Retina (tissue), 1 donor: ENCODE data around the gene LGALS9.
"Not testable (repeated sequence)": the region's sequence is repeated elsewhere in the genome, so short reads cannot be mapped to it uniquely, and the experiment has no call there.

Source experiments
- DNase-seq: peaks from one replicate; pipeline ENCODE4 v3.0.0-alpha.2; 2016

LGALS9 gene

DNA sequence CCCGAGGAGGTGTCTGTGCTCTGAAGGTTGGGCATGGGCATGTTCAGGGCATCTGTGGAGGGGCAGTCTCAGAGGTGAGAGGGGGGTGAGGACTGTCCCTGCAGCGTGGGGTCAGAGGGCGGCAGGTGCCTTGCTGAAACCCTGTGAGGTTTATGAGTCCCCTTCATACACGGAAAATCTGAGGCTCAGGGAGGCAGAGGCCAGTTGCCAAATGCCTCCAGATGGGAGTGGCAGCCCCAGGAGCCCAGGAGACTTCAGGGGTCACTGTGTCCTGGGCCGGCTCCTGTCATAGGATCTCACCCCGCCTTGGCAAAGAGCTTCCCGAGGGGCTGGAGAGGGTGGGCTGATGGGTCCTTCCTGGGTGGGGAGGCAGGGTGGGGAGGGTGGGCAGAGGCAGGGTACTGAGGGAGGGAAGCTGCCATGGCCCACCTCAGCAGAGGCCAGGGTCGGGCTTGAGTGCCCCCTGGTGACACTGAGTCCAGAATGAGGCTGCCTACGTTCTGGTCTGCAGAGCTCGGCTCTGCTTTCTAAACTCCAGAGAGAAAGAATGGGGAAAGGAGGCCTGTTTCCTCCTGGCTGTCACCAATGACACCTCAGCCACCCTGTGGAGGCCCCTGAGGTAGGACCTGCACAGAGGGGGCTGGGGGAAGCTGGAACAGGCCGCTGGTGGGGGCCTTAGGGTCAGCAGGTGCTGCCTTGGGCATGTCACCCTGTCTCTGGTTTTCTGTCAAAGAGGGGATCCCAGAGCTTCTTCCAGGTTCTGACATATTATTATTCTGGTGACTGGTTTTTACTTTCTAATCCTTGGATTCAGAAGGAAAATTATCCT lies 1.1 kb downstream of the LGALS9 start:
- DNase-seq: no peak

DNA sequence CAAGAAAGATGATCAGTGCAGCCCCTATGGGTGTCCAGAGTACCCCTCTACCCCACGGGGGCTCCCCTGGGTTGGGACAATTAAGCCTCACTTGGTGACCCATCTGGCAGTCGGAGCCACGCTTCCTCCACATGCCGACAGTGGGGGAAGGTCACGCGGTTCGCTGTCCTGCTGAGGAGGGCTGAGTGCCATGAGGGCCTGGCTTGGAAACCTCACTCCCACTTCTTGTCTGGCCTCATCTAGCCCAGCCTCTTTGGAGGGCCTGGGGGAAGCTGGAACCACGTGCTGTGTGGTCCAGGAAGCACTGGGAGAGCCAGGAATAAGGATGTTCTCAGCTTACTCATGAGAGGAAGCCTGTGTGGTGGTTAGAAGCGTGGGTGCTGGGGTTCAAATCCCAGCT lies 1.8 kb downstream of the LGALS9 start:
- DNase-seq: not testable (repeated sequence)

- DNase-seq: no peak
Observed at GRCh38 chr17:27633312-27634025, 2.5 kb downstream of the LGALS9 start.

DNA sequence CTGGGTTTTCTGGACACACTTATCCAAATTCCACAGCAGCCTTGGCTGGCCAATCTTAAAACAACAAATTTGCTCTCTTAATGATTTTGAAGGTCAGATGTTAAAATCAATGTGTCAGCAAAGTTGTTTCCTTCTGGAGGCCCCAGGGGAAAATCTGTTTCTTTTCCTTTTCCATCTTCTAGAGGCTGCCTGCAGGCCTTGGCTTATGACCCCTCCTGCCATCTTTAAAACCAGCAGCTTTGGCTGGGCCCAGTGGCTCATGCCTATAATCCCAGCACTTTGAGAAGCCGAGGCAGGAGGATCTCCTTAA lies 3.0 kb downstream of the LGALS9 start:
- DNase-seq: no peak

- DNase-seq: no peak
Observed at GRCh38 chr17:27634776-27635175, 3.8 kb downstream of the LGALS9 start.

GRCh38 chr17:27635275-27635823 lies 4.4 kb downstream of the LGALS9 start:
- no peak for DNase-seq

GRCh38 chr17:27636005-27636520 lies 5.1 kb downstream of the LGALS9 start:
- not testable (repeated sequence) for DNase-seq

GRCh38 chr17:27637818-27638217 lies 6.8 kb downstream of the LGALS9 start:
- DNase-seq: not testable (repeated sequence)

DNA sequence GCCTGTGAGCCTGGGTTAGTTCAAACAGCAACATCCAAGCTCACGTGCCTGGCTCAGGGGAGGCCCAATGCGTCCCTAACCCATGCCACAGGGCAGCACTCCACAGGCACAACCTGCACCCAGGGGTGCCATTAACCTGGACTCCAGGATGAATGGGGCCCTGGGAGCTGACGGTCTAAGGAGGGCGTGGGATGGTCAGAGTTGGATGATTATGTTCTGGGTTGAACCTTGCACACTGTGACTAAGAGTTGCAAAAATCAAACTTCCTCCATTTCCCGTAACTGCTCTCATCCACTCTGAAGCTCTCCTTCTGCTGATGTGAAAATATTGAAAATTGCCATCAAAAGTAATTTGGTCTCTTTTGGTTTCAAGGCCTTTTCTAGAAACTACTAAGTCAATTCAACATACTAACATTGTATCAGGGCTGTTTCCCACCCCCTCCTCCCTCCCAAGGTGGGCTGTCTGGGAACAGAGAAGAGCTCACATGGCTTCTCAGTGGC lies 7.5 kb downstream of the LGALS9 start:
- DNase-seq: not testable (repeated sequence)

DNA sequence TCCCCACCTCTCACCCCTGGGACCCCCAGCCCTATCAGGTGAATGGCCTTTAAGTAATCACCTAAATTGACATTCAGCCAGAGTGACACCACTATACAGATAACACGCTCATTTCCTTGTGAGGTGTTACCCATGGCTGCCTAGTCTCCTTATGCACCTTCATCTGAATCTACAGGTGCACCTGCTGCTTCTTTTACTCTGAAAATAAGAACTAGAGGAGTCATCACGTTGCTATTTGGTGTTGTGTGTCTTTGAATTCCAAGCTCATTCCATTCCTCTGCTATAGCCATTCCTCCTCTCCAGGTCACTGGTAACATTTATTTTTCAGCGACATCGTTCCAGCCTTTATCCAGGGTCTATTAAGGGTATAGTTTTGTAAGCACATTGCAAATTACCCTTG lies 9.8 kb downstream of the LGALS9 start:
- DNase-seq: no peak

DNA sequence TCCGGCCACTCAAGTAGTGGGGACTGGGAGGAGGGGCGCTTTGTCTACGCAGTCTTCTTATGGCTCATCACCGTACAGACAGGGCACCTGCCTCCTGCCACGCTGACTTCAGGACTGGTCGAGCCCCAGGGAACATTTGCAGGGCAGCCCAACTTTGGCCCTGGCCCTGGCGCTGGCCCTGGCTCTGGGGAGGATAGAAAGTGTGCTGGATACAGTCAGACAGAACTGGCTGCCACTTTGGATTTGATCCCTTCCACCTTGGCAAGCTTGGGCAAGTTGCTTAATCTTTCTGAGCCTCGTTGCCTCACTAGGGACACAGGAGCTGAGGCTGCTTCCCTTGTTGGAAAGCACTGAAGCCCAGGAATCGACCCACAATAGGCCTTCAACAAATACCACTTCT lies 13.6 kb downstream of the LGALS9 start:
- no peak for DNase-seq

DNA sequence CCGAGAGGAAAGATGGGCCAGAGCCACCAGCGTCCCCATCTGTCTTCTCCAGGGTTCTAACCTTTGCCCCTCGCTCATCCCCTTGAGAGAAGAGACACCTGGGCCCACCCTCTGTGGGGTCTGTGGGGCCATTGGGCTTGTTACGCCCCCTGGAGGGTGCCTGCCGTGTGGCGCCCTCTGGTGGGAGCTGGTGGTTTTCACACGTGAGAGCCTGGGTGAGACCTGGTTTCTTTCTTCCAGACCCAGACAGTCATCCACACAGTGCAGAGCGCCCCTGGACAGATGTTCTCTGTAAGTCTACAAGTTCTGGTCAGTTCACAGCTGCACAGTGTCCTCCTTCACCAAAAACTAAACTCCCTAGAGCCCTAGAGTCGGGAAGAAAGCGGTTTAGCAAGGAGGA lies 14.6 kb downstream of the LGALS9 start:
- not testable (repeated sequence) for DNase-seq

- DNase-seq: no peak
Observed at GRCh38 chr17:27646232-27646631, 15.2 kb downstream of the LGALS9 start.

DNA sequence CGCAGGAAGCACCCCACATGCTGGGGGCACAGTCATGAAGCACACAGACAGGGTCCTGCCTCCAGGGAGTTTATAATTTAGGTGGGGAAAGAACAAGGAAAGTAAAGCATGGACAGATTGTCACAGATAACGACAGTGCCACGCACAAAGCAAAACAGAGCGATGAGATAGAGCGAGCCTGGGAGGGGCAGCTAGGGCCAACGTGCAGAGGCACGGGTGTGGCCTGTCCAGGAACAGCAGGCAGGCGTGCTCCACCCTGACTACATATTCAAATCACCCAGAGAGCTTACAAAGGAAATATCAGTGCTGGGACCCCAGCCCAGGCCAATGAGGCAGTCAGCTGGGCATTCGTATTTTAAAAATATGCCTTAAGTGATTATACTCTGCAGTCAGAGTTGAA lies 16.8 kb downstream of the LGALS9 start:
- DNase-seq: no peak

DNA sequence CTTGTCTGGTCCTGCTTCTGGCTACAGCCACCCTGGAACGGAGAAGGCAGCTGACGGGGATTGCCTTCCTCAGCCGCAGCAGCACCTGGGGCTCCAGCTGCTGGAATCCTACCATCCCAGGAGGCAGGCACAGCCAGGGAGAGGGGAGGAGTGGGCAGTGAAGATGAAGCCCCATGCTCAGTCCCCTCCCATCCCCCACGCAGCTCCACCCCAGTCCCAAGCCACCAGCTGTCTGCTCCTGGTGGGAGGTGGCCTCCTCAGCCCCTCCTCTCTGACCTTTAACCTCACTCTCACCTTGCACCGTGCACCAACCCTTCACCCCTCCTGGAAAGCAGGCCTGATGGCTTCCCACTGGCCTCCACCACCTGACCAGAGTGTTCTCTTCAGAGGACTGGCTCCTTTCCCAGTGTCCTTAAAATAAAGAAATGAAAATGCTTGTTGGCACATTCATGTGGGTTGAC lies 18.2 kb downstream of the LGALS9 start:
- DNase-seq: not testable (repeated sequence)

- DNase-seq: no peak
Observed at GRCh38 chr17:27649929-27650328, 18.9 kb downstream of the LGALS9 start.

GRCh38 chr17:27650836-27651235 lies 19.8 kb downstream of the LGALS9 start:
- no peak for DNase-seq

GRCh38 chr17:27651411-27652345 lies 20.7 kb downstream of the LGALS9 start:
- DNase-seq: peak; percentile 50

DNA sequence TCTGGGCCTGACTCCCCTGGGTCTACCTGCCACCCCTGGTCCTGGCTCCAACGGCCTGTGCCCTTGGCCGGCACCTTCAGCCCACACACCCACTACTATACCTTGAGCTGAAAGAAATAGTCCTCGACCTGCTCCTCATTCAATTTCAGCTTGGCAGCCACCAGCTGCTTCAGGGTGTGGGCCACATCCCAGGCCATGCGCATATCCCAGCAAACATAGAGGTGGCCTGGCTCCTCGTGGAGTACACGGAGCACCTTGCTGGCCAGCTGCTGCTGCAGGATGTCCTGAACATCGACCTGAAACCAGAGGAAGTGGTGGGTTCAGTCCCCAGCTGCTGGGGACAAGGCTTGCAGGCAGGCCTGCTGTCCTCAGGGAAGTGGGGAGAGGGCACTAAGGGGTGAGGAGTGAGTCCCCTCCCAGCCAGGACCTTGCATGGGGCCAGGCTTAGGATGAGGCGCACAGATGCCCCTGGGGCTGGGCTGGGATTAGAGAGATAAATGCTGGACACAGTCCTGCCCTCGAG lies 22.5 kb downstream of the LGALS9 start:
- not testable (repeated sequence) for DNase-seq

DNA sequence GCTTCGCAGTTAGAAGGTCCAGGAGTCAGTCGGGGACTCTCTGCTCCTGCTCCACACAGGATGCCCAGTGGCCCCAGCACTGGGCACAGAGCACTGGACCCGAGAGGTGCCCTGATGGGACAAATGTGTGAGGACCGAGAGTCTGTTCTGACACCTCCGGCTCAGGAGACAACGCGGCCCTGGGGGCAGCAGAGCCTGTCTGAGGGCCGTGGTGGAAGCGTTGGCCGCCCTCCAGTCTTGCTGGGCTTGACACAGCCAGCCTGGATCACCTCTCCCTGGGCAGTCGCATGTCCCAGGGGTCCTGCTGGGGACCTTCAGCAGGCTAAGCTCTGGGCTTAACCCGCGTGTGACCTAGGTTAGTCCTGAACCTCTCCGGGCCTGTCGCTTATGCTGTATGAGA lies 23.1 kb downstream of the LGALS9 start:
- no peak for DNase-seq

DNA sequence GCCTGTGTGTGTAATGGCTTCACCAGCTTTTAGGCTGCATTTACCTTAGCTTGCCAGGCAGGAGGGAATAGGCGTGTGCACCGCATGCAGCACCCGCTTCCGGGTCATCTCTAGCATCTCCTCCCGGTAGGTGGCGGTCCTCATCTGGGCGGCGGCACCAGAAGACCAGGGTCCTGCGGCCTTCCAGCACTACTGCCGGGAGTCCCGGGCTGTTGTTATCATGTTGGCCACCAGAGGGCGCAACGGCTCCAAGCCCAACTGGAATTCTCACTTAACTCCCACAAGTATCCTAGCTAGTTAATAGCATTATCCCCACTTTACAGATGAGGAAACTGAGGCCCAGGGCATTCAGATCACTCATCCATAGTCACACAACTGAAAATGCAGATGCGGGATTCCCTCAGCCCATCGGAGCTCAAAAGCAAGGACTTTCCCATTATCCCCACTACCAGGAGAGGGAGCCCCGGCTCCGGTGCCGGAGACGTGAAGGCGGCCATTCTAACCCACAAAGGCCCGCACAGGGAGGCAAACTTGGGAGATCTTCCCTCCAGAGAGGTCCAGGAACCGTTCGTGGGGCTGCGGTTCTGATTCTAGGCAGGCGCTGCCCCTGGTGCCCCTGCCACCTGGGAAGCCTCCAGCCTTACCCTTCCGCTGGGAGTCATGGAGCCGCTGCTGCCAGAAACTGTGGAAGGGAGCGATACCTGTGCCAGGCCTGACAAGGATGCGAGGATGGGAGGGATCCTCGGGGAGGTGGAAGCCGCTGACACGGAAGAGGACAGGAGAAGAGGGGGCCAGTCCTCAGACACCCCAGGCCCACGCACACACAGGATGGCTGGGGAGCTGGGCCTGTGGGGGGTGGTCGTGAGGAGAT lies 23.9 kb downstream of the LGALS9 start:
- DNase-seq: peak; percentile 82
